HepG2 (cell line): ENCODE measurements around the gene PAEP. TPM values are rescaled to one million over a fixed set of nuclear protein-coding genes. Genes with fewer than 3 reads are reported as not detected.

Source experiments
- CSRNP2 ChIP-seq: sonication (generic); formaldehyde crosslinking; conservative IDR thresholded peaks from 2 replicates; pipeline ENCODE4 v1.8.0; 2022; ENCODE audit warnings: low read depth, missing genetic modification reagents
- FOXA1 ChIP-seq, 2 experiments: fragments of 450-650 bp in 1 of 2; sonication (generic) in 1 of 2; formaldehyde crosslinking in 1 of 2; IDR thresholded peaks; 2 replicates each; pipeline versions ENCODE4 v1.4.0 to v1.6.1; 2016 to 2020; ENCODE audit warnings: missing genetic modification reagents in 1 of 2
- GATAD1 ChIP-seq: IDR thresholded peaks from 2 replicates; pipeline ENCODE4 v1.6.1; 2016; ENCODE audit warnings: missing genetic modification reagents, missing compliant biosample characterization
- ZNF33A ChIP-seq: sonication (generic); formaldehyde crosslinking; IDR thresholded peaks from 2 replicates; pipeline ENCODE4 v1.5.1; 2020; ENCODE audit warnings: missing genetic modification reagents, mild to moderate bottlenecking, moderate library complexity, borderline replicate concordance
- polyA plus RNA-seq, 8 experiments: library from polyadenylated mRNA; depleted of rRNA in 3 of 8; stranded (reverse) in 7 of 8; unstranded in 1 of 8; fragments of >200 nt; fragmentation: Illumina TruSeq in 4 of 8; extraction: Trizol in 4 of 8; gene quantifications; 2 replicates each; pipeline versions ENCODE4 v1.2.1 to v1.2.3, GENCODE V29; 2011 to 2016; ENCODE audit warnings: low read depth in 4 of 8, missing spikeins in 1 of 8, mixed read lengths in 1 of 8; ENCODE audit not compliant: insufficient read depth in 1 of 8
- total RNA-seq, 5 experiments: library from RNA; depleted of rRNA; stranded (reverse); fragments of >200 nt; fragmentation: Illumina TruSeq; extraction: Trizol; gene quantifications; 2 replicates each; pipeline ENCODE4 v1.2.3, GENCODE V29; 2016; ENCODE audit warnings: low read depth in 1 of 5

PAEP gene
- total and polyA plus RNA-seq, 2 of the 13 experiments (the other 11 are each of a cell fraction or from before 2014, with no cell fraction given), result 0.75 to 10.8 TPM

- TF ChIP-seq ZNF33A (CRISPR knock-in tag) (no peak), GATAD1 (no peak), FOXA1 (IDR thresholded peaks at IDR 0.05) (no peak), FOXA1 (CRISPR knock-in tag; IDR thresholded peaks at IDR 0.05) (no peak), CSRNP2 (no peak)
These were observed 54.4 kb downstream of the PAEP start (continued) for GRCh38 chr9:135615666-135616618.

Other genes with a start within 250 kb of the PAEP start
- gene PPP1R26, start 82.0 kb upstream of the PAEP start, total RNA-seq (2016; rRNA removed; fragmentation: Illumina TruSeq; extraction: Trizol), result 7.1 and 11.6 TPM in 2 replicates
- gene PPP1R26, start 82.0 kb upstream of the PAEP start, polyA plus RNA-seq (2011; rRNA removed), result 8.6 and 11.9 TPM in 2 replicates
- gene MRPS2, start 61.1 kb upstream of the PAEP start, total RNA-seq (2016; rRNA removed; fragmentation: Illumina TruSeq; extraction: Trizol), result 44.4 and 48.6 TPM in 2 replicates
- 86.7 and 98.3 TPM in 2 replicates for gene MRPS2, start 61.1 kb upstream of the PAEP start, polyA plus RNA-seq (2011; rRNA removed)
- gene LCN1, start 40.3 kb upstream of the PAEP start, total RNA-seq (2016; rRNA removed; fragmentation: Illumina TruSeq; extraction: Trizol), result not detected in 2 replicates
- gene LCN1, start 40.3 kb upstream of the PAEP start, polyA plus RNA-seq (2011; rRNA removed), result not detected in 2 replicates
- not detected in 2 replicates for gene OBP2A, start 15.6 kb upstream of the PAEP start, total RNA-seq (2016; rRNA removed; fragmentation: Illumina TruSeq; extraction: Trizol)
- gene OBP2A, start 15.6 kb upstream of the PAEP start, polyA plus RNA-seq (2011; rRNA removed), result 0.20 and 0.32 TPM in 2 replicates
- not detected in 2 replicates for gene GLT6D1, start 77.8 kb downstream of the PAEP start, total RNA-seq (2016; rRNA removed; fragmentation: Illumina TruSeq; extraction: Trizol)
- gene GLT6D1, start 77.8 kb downstream of the PAEP start, polyA plus RNA-seq (2011; rRNA removed), result not detected in 2 replicates
- not detected in 2 replicates for gene LCN9, start 101.6 kb downstream of the PAEP start, total RNA-seq (2016; rRNA removed; fragmentation: Illumina TruSeq; extraction: Trizol)
- gene LCN9, start 101.6 kb downstream of the PAEP start, polyA plus RNA-seq (2011; rRNA removed), result not detected in 2 replicates
- 0.15 and 0.32 TPM in 2 replicates for gene SOHLH1, start 137.7 kb downstream of the PAEP start, total RNA-seq (2016; rRNA removed; fragmentation: Illumina TruSeq; extraction: Trizol)
- 0.15 and 0.21 TPM in 2 replicates for gene SOHLH1, start 137.7 kb downstream of the PAEP start, polyA plus RNA-seq (2011; rRNA removed)
- not detected in 2 replicates for gene KCNT1, start 140.4 kb downstream of the PAEP start, total RNA-seq (2016; rRNA removed; fragmentation: Illumina TruSeq; extraction: Trizol)
- not detected in 2 replicates for gene KCNT1, start 140.4 kb downstream of the PAEP start, polyA plus RNA-seq (2011; rRNA removed)